Breast epithelium (tissue), 3 donors: Measurements from ENCODE around the gene HIVEP2.

Source experiments
- CTCF ChIP-seq, 3 donors: fragments of 450-650 bp; IDR thresholded peaks; one replicate each; pipeline ENCODE4 v1.5.1; 2016 to 2017; ENCODE audit warnings: antibody characterized with exemption in 3 of 3, mild to moderate bottlenecking in 3 of 3, moderate library complexity in 3 of 3
- POLR2A ChIP-seq: fragments of 450-650 bp; IDR thresholded peaks from one replicate; pipeline ENCODE4 v1.6.1; 2016; ENCODE audit warnings: antibody characterized with exemption, mild to moderate bottlenecking, moderate library complexity
- POLR2AphosphoS5 ChIP-seq, 3 donors: sonication (generic); formaldehyde crosslinking; IDR thresholded peaks; one replicate each; pipeline ENCODE4 v1.6.1; 2017; ENCODE audit warnings: antibody characterized with exemption in 3 of 3

GRCh38 chr6:142842418-142843261 lies 102.3 kb downstream of the HIVEP2 start:
- TF ChIP-seq POLR2A (no peak), CTCF (IDR thresholded peaks at IDR 0.05) (no peak), POLR2AphosphoS5 (IDR thresholded peaks at IDR 0.05) (no peak)
